A673 (cell line): ENCODE measurements around the gene STARD13. TPM values are rescaled to one million over a fixed set of nuclear protein-coding genes. Genes with fewer than 3 reads are reported as not detected.
A peak's percentile ranks its signal among the peaks of the same experiment; 100 is the strongest.

Experiments used
- Bru-seq: library from RNA; stranded (reverse); fragments of 400-500 nt; gene quantifications from one replicate; lab custom pipeline; 2021; lab: Mats Ljungman, UMichigan
- BruChase-seq, 2 experiments: library from RNA; stranded (reverse); fragments of 400-500 nt; gene quantifications; one replicate each; lab custom pipeline; 2021; lab: Mats Ljungman, UMichigan
- BruUV-seq: library from RNA; stranded (reverse); fragments of 400-500 nt; replicated peaks from 2 replicates; lab custom pipeline; 2021; lab: Mats Ljungman, UMichigan
- CTCF ChIA-PET: fragments of 300-600 bp; sonication (Branson Sonifier 250); formaldehyde crosslinking; loops from one replicate; lab custom pipeline; 2022; ENCODE audit warnings: antibody characterized with exemption; lab: Charles Lee
- POLR2A ChIA-PET: fragments of 300-600 bp; sonication (Branson Sonifier 250); formaldehyde crosslinking; loops from one replicate; lab custom pipeline; 2022; ENCODE audit warnings: antibody characterized with exemption; ENCODE audit not compliant: low non-redundant PET; lab: Charles Lee
- DNase-seq: peaks from one replicate; pipeline ENCODE4 v3.0.0-alpha.2; 2015; ENCODE audit warnings: low spot score
- H3K27ac ChIP-seq: fragments of 200-600 bp; sonication (generic); 2 replicates; pipeline ENCODE4 v1.5.1; 2016; ENCODE audit warnings: mixed run types, low read depth, mild to moderate bottlenecking, mixed read lengths, antibody characterized with exemption, low read length; ENCODE audit not compliant: poor library complexity, severe bottlenecking
- H3K27me3 ChIP-seq: fragments of 200-600 bp; sonication (generic); replicated peaks from 2 replicates; pipeline ENCODE4 v1.6.1; 2017; ENCODE audit warnings: mixed run types, low read depth, mild to moderate bottlenecking, mixed read lengths, antibody characterized with exemption, low read length; ENCODE audit not compliant: insufficient read depth, poor library complexity
- H3K36me3 ChIP-seq: fragments of 200-600 bp; sonication (generic); 2 replicates; pipeline ENCODE4 v1.6.1; 2016; ENCODE audit warnings: mixed run types, mild to moderate bottlenecking, mixed read lengths, antibody characterized with exemption, low read length; ENCODE audit not compliant: insufficient read depth, poor library complexity, severe bottlenecking
- H3K4me1 ChIP-seq: fragments of 200-600 bp; sonication (generic); 2 replicates; pipeline ENCODE4 v1.6.1; 2017; ENCODE audit warnings: mixed run types, mild to moderate bottlenecking, mixed read lengths, antibody characterized with exemption, low read length; ENCODE audit not compliant: insufficient read depth, poor library complexity, severe bottlenecking
- H3K4me3 ChIP-seq: fragments of 200-600 bp; sonication (generic); 2 replicates; pipeline ENCODE4 v1.5.1; 2016; ENCODE audit warnings: low read depth, mixed run types, mild to moderate bottlenecking, mixed read lengths, low read length; ENCODE audit not compliant: poor library complexity, severe bottlenecking
- H3K9me3 ChIP-seq: fragments of 200-600 bp; sonication (generic); 2 replicates; pipeline ENCODE4 v1.6.1; 2016; ENCODE audit warnings: mixed run types, low read depth, mild to moderate bottlenecking, mixed read lengths, antibody characterized with exemption, low read length; ENCODE audit not compliant: poor library complexity, severe bottlenecking
- EZH2 ChIP-seq: fragments of 200-600 bp; sonication (generic); IDR thresholded peaks from 2 replicates; pipeline ENCODE4 v1.6.1; 2017; ENCODE audit warnings: borderline replicate concordance, low read depth, mild to moderate bottlenecking, mixed read lengths, antibody characterized with exemption, low read length; ENCODE audit not compliant: poor library complexity, severe bottlenecking
- intact Hi-C: fragments of 100-400 bp; cut with micrococcal nuclease; formaldehyde crosslinking; loops from one replicate; pipeline ENCODE4 v1.10.0; 2022; ENCODE audit not compliant: unreplicated experiment
- long read RNA-seq: library from polyadenylated mRNA; stranded (forward); transcript quantifications from one replicate; pipeline ENCODE4 v2.0.0, GENCODE V29; 2022
- total RNA-seq: library from RNA; stranded (reverse); gene quantifications from 2 replicates; pipeline ENCODE4 v1.2.3, GENCODE V29; 2021
- TF ChIP-seq, protein P1 (sequence below): fragments of 300-800, 200-600 bp; sonication (generic); conservative IDR thresholded peaks from 2 replicates; pipeline ENCODE4 v1.5.1; 2017; ENCODE audit warnings: low read depth, mild to moderate bottlenecking, antibody characterized with exemption, low read length, moderate library complexity, mixed read lengths

Gene STARD13, protein sequence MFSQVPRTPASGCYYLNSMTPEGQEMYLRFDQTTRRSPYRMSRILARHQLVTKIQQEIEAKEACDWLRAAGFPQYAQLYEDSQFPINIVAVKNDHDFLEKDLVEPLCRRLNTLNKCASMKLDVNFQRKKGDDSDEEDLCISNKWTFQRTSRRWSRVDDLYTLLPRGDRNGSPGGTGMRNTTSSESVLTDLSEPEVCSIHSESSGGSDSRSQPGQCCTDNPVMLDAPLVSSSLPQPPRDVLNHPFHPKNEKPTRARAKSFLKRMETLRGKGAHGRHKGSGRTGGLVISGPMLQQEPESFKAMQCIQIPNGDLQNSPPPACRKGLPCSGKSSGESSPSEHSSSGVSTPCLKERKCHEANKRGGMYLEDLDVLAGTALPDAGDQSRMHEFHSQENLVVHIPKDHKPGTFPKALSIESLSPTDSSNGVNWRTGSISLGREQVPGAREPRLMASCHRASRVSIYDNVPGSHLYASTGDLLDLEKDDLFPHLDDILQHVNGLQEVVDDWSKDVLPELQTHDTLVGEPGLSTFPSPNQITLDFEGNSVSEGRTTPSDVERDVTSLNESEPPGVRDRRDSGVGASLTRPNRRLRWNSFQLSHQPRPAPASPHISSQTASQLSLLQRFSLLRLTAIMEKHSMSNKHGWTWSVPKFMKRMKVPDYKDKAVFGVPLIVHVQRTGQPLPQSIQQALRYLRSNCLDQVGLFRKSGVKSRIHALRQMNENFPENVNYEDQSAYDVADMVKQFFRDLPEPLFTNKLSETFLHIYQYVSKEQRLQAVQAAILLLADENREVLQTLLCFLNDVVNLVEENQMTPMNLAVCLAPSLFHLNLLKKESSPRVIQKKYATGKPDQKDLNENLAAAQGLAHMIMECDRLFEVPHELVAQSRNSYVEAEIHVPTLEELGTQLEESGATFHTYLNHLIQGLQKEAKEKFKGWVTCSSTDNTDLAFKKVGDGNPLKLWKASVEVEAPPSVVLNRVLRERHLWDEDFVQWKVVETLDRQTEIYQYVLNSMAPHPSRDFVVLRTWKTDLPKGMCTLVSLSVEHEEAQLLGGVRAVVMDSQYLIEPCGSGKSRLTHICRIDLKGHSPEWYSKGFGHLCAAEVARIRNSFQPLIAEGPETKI
- total RNA-seq = 45.7 and 48.7 TPM in 2 replicates
- percentile 88 among the genes with signal in this experiment for Bru-seq, nascent RNA
- BruChase-seq, experiment 1, labeled RNA remaining after a 2-hour chase = percentile 73 among the genes with signal in this experiment
- percentile 63 among the genes with signal in this experiment for BruChase-seq, experiment 2, labeled RNA remaining after a 6-hour chase
- long read RNA-seq, full-length matches to known transcripts = 31 of 61 reads
- long read RNA-seq, partial matches to known transcripts = 16 of 61 reads
- long read RNA-seq, other reads (novel, unspliced or antisense) = 14 of 61 reads

DNA sequence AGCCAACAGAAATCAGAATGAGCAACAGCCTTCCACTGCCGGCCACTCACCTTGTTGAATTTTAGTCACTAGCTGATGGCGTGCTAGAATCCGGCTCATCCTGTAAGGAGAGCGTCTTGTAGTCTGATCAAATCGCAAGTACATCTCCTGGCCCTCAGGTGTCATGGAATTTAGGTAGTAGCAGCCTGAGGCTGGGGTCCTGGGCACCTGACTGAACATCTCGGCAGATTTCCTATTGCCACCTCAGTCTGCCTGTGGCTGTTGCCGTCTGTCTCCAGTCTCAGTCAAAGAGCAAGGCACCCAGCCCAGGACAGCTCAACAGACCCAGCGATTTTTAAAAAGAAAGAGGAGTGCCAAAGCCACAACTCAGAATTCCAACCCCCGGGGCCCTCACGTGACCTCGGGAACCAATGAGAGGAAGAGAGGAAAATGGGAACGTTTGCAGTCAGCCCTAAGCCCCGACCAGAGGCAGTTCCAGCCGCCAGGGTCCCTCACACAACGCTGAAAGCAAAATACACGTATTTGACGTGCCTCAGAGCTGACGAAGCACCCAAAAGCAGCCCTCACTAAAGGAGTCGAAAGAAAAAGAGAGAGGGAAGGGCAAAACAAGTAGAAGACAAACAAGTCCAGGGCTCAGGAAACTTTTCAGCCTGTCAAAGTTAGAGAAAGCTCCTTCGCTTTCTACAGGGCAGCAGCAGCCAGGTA, at the start of gene STARD13:
STARD13 (minus strand) TSS at position 336 of the 705 bp plus-strand sequence; CDS start at position 219, 117 bp downstream.
- Histone ChIP-seq H3K4me3 (peak within 1 kb of the TSS; percentile 58), H3K27me3 (no peaks in the 10 kb centered on the region), H3K36me3 (no peaks in the 10 kb centered on the region), H3K27ac (peak within 1 kb of the TSS; percentile 72), H3K9me3 (no peaks in the 10 kb centered on the region), H3K4me1 (peaks cover 24% of the 10 kb centered on the region)
- CTCF ChIA-PET = no interaction called here
- TF ChIP-seq, protein P1, sequence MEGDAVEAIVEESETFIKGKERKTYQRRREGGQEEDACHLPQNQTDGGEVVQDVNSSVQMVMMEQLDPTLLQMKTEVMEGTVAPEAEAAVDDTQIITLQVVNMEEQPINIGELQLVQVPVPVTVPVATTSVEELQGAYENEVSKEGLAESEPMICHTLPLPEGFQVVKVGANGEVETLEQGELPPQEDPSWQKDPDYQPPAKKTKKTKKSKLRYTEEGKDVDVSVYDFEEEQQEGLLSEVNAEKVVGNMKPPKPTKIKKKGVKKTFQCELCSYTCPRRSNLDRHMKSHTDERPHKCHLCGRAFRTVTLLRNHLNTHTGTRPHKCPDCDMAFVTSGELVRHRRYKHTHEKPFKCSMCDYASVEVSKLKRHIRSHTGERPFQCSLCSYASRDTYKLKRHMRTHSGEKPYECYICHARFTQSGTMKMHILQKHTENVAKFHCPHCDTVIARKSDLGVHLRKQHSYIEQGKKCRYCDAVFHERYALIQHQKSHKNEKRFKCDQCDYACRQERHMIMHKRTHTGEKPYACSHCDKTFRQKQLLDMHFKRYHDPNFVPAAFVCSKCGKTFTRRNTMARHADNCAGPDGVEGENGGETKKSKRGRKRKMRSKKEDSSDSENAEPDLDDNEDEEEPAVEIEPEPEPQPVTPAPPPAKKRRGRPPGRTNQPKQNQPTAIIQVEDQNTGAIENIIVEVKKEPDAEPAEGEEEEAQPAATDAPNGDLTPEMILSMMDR = peak; percentile 53
- TF ChIP-seq EZH2 = no peak
- POLR2A ChIA-PET = interaction anchor here (0.6 kb wide), 2 partner anchors 26 to 149 kb away, joined by 3 read pairs; no protein-coding TSS in a partner anchor
- BruUV-seq = no TSS peak
- intact Hi-C loops = loop anchor here (2.0 kb wide), 1 partner anchor 35 kb away; no protein-coding TSS in a partner anchor
- peak; percentile 98 for DNase-seq

DNA sequence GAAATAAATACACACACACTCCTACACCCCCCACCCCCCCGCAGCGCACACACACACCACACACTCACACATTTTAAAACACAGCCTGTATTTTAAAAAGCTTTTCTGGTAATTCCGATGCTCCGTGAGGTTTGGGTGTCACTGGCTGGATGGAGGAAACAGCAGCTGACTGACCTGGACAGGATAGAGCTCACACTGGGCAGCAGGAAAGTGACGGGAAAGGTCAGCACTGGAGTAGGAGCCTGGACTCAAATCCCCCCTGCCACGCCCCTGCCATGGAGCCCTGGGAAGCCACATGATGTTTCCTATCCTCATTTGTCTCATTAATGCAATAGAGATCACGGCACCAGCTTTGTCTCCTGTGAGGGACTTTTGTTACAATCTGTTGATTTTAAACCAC, 49.3 kb upstream of the STARD13 start:
- BruUV-seq = no TSS peak
- no peaks in the 10 kb centered on the region for H3K9me3 ChIP-seq
- intact Hi-C loops = no loop called here
- H3K27me3 ChIP-seq = no peaks in the 10 kb centered on the region
- TF ChIP-seq EZH2 = no peak
- TF ChIP-seq, protein P1 = no peak
- H3K4me3 ChIP-seq = no peak overlapping the region
- no peaks in the 10 kb centered on the region for H3K4me1 ChIP-seq
- no peak for DNase-seq
- CTCF ChIA-PET = no interaction called here
- POLR2A ChIA-PET = no interaction called here
- no peak overlapping the region for H3K27ac ChIP-seq
- no peaks in the 10 kb centered on the region for H3K36me3 ChIP-seq
